ENCODE measurements around the gene RXFP3. TPM values are rescaled to one million over a fixed set of nuclear protein-coding genes. Genes with fewer than 3 reads are reported as not detected.

RXFP3 gene
- total RNA-seq, 2 donors from 2014 or later: 0.13 TPM; not detected in 1

DNA sequence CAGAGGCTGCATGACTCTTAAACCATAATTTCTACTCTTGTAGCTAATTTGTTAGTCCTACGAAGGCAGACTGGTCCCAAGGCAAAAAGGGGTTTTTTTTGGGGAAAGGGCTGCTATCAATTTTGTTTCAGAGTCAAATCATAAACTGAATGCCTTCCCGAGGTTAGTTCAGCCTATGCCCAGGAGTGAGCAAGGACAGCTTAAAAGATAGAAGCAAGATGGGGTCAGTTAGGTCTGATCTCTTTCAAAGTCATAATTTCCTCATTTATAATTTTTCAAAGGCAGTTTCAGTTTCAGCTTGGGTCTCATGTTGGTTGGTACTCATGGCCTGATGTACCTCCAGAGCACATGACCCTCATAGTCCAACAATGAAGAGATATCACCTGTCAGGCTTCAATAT, 7.9 kb upstream of the RXFP3 start:
- WGBS, 2 experiments (ENCODE audit: insufficient coverage in 1 of 2, insufficient read length in 1 of 2): 80 to 93% methylated on average over 1 to 2 of the region's 2 CpGs
- DNase-seq: no peak
- H3K9ac ChIP-seq (ENCODE audit: extremely low read depth, low read length, poor library complexity, severe bottlenecking): no peak overlapping the region
- peaks cover 50% of the 10 kb centered on the region for H3K4me1 Mint-ChIP-seq
- H3K4me3 Mint-ChIP-seq: no peak overlapping the region
- TF ChIP-seq, protein P1, sequence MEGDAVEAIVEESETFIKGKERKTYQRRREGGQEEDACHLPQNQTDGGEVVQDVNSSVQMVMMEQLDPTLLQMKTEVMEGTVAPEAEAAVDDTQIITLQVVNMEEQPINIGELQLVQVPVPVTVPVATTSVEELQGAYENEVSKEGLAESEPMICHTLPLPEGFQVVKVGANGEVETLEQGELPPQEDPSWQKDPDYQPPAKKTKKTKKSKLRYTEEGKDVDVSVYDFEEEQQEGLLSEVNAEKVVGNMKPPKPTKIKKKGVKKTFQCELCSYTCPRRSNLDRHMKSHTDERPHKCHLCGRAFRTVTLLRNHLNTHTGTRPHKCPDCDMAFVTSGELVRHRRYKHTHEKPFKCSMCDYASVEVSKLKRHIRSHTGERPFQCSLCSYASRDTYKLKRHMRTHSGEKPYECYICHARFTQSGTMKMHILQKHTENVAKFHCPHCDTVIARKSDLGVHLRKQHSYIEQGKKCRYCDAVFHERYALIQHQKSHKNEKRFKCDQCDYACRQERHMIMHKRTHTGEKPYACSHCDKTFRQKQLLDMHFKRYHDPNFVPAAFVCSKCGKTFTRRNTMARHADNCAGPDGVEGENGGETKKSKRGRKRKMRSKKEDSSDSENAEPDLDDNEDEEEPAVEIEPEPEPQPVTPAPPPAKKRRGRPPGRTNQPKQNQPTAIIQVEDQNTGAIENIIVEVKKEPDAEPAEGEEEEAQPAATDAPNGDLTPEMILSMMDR (conservative IDR thresholded peaks at IDR 0.05): no peak
- no peak overlapping the region for H3K4me3 ChIP-seq (ENCODE audit: low read length)
- H3K27ac Mint-ChIP-seq: peak overlapping the region; percentile 26
- H3K4me1 ChIP-seq (ENCODE audit: control insufficient read depth, insufficient read depth, low read length): peaks cover 19% of the 10 kb centered on the region
- no peaks in the 10 kb centered on the region for H3K36me3 Mint-ChIP-seq (ENCODE audit: low read depth)
- H3K9me3 Mint-ChIP-seq: peaks cover 2% of the 10 kb centered on the region
- peaks cover 4% of the 10 kb centered on the region for H3K9me3 ChIP-seq (ENCODE audit: control insufficient read depth, low read length)
- H3K27ac ChIP-seq (ENCODE audit: low read depth, low read length): no peak overlapping the region
- H3K36me3 ChIP-seq (ENCODE audit: control insufficient read depth, insufficient read depth, low read length): no peaks in the 10 kb centered on the region
- no peaks in the 10 kb centered on the region for H3K27me3 ChIP-seq (ENCODE audit: control insufficient read depth, insufficient read depth, low read length, poor library complexity, severe bottlenecking)
- no peaks in the 10 kb centered on the region for H3K27me3 Mint-ChIP-seq (ENCODE audit: insufficient read depth)

DNA sequence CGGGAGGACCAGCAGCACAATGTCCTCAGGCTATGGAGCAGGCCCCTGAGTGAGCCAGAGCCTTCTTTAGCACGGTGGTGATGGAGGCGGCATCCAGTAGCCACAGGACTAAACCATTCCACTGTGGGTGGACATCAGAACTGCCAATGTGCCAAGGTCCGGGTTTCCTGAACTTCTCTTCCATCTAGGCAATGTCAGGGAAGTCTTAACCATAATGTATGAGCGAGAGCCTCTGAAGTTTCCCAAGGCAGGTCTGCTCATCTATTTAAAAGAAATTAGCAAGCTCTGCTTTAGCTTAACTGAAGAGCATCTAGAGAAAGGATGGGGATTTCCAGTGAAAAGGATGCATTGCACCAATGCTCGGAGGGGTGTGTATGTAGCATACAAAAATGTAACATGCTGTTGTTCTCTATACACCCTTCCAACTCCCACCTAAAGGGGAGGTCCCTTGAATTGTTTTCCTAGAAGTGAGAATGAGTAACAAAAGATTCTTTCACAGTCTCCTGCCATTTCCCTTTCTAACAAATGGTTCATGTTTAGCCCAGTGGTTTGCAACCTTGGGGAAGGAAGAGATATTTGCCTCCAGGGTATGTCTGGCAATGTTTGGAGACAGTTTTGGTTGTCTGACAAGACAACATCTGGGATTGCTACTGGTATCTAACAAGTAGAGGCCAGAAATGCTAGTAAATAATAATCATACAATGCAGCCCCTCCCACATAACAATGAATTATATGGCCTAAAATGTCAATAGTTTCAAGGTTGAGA, 6.1 kb upstream of the RXFP3 start:
- Histone ChIP-seq H3K27ac (ENCODE audit: low read depth, low read length) (peak overlapping the region; percentile 38), H3K9ac (ENCODE audit: extremely low read depth, low read length, poor library complexity, severe bottlenecking) (peak overlapping the region; percentile 21), H3K4me1 (ENCODE audit: control insufficient read depth, insufficient read depth, low read length) (peaks cover 16% of the 10 kb centered on the region), H3K27me3 (ENCODE audit: control insufficient read depth, insufficient read depth, low read length, poor library complexity, severe bottlenecking) (no peaks in the 10 kb centered on the region), H3K4me3 (ENCODE audit: low read length) (peak overlapping the region; percentile 51), H3K36me3 (ENCODE audit: control insufficient read depth, insufficient read depth, low read length) (no peaks in the 10 kb centered on the region), H3K9me3 (ENCODE audit: control insufficient read depth, low read length) (peaks cover 4% of the 10 kb centered on the region)
- H3K4me3 Mint-ChIP-seq: no peak overlapping the region
- no peaks in the 10 kb centered on the region for H3K27me3 Mint-ChIP-seq (ENCODE audit: insufficient read depth)
- no peaks in the 10 kb centered on the region for H3K36me3 Mint-ChIP-seq (ENCODE audit: low read depth)
- peaks cover 2% of the 10 kb centered on the region for H3K9me3 Mint-ChIP-seq
- DNase-seq: no peak
- peak overlapping the region; percentile 87 for H3K27ac Mint-ChIP-seq
- peaks cover 39% of the 10 kb centered on the region for H3K4me1 Mint-ChIP-seq
- TF ChIP-seq, protein P1 (conservative IDR thresholded peaks at IDR 0.05): no peak
- 79% methylated on average over 3 to 6 of the region's 6 CpGs for WGBS, 2 experiments (ENCODE audit: insufficient coverage in 1 of 2, insufficient read length in 1 of 2)

DNA sequence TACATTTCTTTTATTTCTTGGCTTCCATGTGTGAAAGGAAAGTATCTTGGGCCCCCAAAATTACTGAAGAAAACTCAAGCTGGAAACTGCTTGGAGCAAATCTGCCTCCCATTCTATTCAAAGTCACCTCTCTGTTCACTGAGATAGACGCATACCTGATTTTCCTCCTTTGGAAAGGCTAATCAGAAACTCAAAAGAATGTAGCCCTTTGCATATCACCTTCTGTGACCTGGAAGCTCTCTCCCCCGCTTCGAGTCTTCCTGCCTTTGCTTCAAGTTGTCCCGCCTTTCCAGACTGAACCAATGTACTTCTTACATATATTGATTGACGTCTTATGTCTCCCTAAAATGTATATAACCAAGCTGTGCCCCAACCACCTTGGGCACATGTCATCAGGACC, 5.0 kb upstream of the RXFP3 start:
- Histone ChIP-seq H3K36me3 (ENCODE audit: control insufficient read depth, insufficient read depth, low read length) (no peaks in the 10 kb centered on the region), H3K4me1 (ENCODE audit: control insufficient read depth, insufficient read depth, low read length) (peaks cover 19% of the 10 kb centered on the region), H3K27me3 (ENCODE audit: control insufficient read depth, insufficient read depth, low read length, poor library complexity, severe bottlenecking) (peaks cover 2% of the 10 kb centered on the region), H3K9ac (ENCODE audit: extremely low read depth, low read length, poor library complexity, severe bottlenecking) (no peak overlapping the region), H3K9me3 (ENCODE audit: control insufficient read depth, low read length) (peaks cover 4% of the 10 kb centered on the region), H3K27ac (ENCODE audit: low read depth, low read length) (no peak overlapping the region), H3K4me3 (ENCODE audit: low read length) (peak overlapping the region; percentile 51)
- no peaks in the 10 kb centered on the region for H3K36me3 Mint-ChIP-seq (ENCODE audit: low read depth)
- peaks cover 2% of the 10 kb centered on the region for H3K9me3 Mint-ChIP-seq
- H3K4me1 Mint-ChIP-seq: peaks cover 46% of the 10 kb centered on the region
- no peak for DNase-seq
- WGBS, 2 experiments (ENCODE audit: insufficient coverage in 1 of 2, insufficient read length in 1 of 2): 81 to 84% methylated on average over 5 of the region's 5 CpGs
- H3K27ac Mint-ChIP-seq: peak overlapping the region; percentile 42
- no peak overlapping the region for H3K4me3 Mint-ChIP-seq
- peaks cover 4% of the 10 kb centered on the region for H3K27me3 Mint-ChIP-seq (ENCODE audit: insufficient read depth)
- TF ChIP-seq, protein P1 (conservative IDR thresholded peaks at IDR 0.05): no peak

All from endodermal cell (in vitro differentiated cells).